Left ventricle myocardium inferior (tissue), 1 donor: ENCODE results near the gene IL17RA. TPM values are rescaled to one million over a fixed set of nuclear protein-coding genes. Genes with fewer than 3 reads are reported as not detected.

Experiments
- DNase-seq: peaks from one replicate; pipeline ENCODE4 v3.0.0-alpha.2; 2020
- H3K27ac ChIP-seq: fragments of 200-600 bp; replicated peaks from 2 replicates; pipeline ENCODE4 v1.8.0; 2021
- H3K27me3 ChIP-seq: fragments of 200-600 bp; 2 replicates; pipeline ENCODE4 v1.8.0; 2021; ENCODE audit warnings: low read depth
- H3K36me3 ChIP-seq: fragments of 200-600 bp; 2 replicates; pipeline ENCODE4 v1.8.0; 2021
- H3K4me1 ChIP-seq: fragments of 200-600 bp; 2 replicates; pipeline ENCODE4 v1.8.0; 2021
- H3K4me3 ChIP-seq: fragments of 200-600 bp; 2 replicates; pipeline ENCODE4 v1.8.0; 2021; ENCODE audit warnings: mild to moderate bottlenecking, moderate library complexity
- H3K9me3 ChIP-seq: fragments of 200-600 bp; replicated peaks from 2 replicates; pipeline ENCODE4 v1.8.0; 2021
- CTCF ChIP-seq: fragments of 200-600 bp; IDR thresholded peaks from 2 replicates; pipeline ENCODE4 v1.8.0; 2021; ENCODE audit warnings: antibody characterized with exemption, mild to moderate bottlenecking, borderline replicate concordance
- intact Hi-C: fragments of 100-400 bp; cut with micrococcal nuclease; formaldehyde crosslinking; loops from one replicate; pipeline ENCODE4 v1.11.0; 2022
- total RNA-seq: library from RNA; stranded (reverse); fragmentation: NEBNext Ultra II Directional; extraction: Animal tissue kit (Norgen Biotek cat#: 25700); gene quantifications from one replicate; pipeline ENCODE4 v1.2.1, GENCODE V29; 2021
- donor health status: DM: no; HTN: yes; CAD: no; lungs with severe emphysema.

The IL17RA gene
- total RNA-seq, 1 donor from 2014 or later: 7.6 TPM

- no peaks in the 10 kb centered on the region for H3K9me3 ChIP-seq
Observed at GRCh38 chr22:17131686-17132085, 46.9 kb downstream of the IL17RA start.

GRCh38 chr22:17132112-17132511, 47.3 kb downstream of the IL17RA start:
- TF ChIP-seq CTCF: no peak
- Histone ChIP-seq H3K27ac (peak overlapping the region; percentile 47), H3K4me3 (peak overlapping the region; percentile 42), H3K27me3 (no peaks in the 10 kb centered on the region), H3K4me1 (peaks cover 26% of the 10 kb centered on the region), H3K9me3 (no peaks in the 10 kb centered on the region), H3K36me3 (peaks cover 4% of the 10 kb centered on the region)
- intact Hi-C loops: no loop called here
- DNase-seq: peak; percentile 37

More at GRCh38 chr22:17131686-17132085, 46.9 kb downstream of the IL17RA start:
- H3K4me1 ChIP-seq: peaks cover 26% of the 10 kb centered on the region
- TF ChIP-seq CTCF: peak; percentile 29
- no peak for DNase-seq
- H3K27me3 ChIP-seq: no peaks in the 10 kb centered on the region
- intact Hi-C loops: no loop called here
- H3K4me3 ChIP-seq: peak overlapping the region; percentile 42
- peak overlapping the region; percentile 47 for H3K27ac ChIP-seq
- no peaks in the 10 kb centered on the region for H3K36me3 ChIP-seq

DNA sequence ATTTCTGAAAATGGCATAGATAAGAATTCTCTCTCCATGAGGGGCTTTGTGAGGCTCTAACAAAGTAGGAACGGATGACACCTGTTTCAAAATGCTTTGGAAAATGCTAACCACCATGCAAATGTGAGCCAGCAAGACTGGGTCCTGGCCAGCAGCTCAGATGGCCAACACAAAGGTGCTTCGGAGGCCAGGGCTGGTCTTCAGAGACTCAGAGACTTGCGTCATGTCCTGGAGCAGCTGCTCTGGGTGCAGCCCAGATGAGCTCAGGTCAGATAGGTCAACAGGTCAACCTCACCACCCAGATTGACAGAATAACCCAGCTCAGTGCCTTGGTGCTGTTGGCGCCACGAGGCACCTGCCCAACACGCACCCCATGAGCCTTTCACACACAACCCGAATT, 48.3 kb downstream of the IL17RA start:
- H3K27ac ChIP-seq: peak overlapping the region; percentile 47
- H3K27me3 ChIP-seq: no peaks in the 10 kb centered on the region
- no peak for TF ChIP-seq CTCF
- H3K36me3 ChIP-seq: peaks cover 14% of the 10 kb centered on the region
- no peak for DNase-seq
- intact Hi-C loops: no loop called here
- H3K4me3 ChIP-seq: no peak overlapping the region
- no peaks in the 10 kb centered on the region for H3K9me3 ChIP-seq
- peaks cover 26% of the 10 kb centered on the region for H3K4me1 ChIP-seq

GRCh38 chr22:17135153-17135760, 50.5 kb downstream of the IL17RA start:
- H3K9me3 ChIP-seq: no peaks in the 10 kb centered on the region
- DNase-seq: no peak
- no peak overlapping the region for H3K27ac ChIP-seq
- peaks cover 45% of the 10 kb centered on the region for H3K4me1 ChIP-seq
- peaks cover 17% of the 10 kb centered on the region for H3K36me3 ChIP-seq
- no peak overlapping the region for H3K4me3 ChIP-seq
- intact Hi-C loops: no loop called here
- no peaks in the 10 kb centered on the region for H3K27me3 ChIP-seq
- TF ChIP-seq CTCF: no peak

GRCh38 chr22:17137170-17137569, 52.4 kb downstream of the IL17RA start:
- no peak overlapping the region for H3K4me3 ChIP-seq
- H3K27ac ChIP-seq: no peak overlapping the region
- intact Hi-C loops: no loop called here
- peaks cover 34% of the 10 kb centered on the region for H3K36me3 ChIP-seq
- DNase-seq: no peak
- no peaks in the 10 kb centered on the region for H3K27me3 ChIP-seq
- peaks cover 51% of the 10 kb centered on the region for H3K4me1 ChIP-seq
- TF ChIP-seq CTCF: no peak
- no peaks in the 10 kb centered on the region for H3K9me3 ChIP-seq
